ENCODE measurements around the gene CUTA.

Gene CUTA

DNA sequence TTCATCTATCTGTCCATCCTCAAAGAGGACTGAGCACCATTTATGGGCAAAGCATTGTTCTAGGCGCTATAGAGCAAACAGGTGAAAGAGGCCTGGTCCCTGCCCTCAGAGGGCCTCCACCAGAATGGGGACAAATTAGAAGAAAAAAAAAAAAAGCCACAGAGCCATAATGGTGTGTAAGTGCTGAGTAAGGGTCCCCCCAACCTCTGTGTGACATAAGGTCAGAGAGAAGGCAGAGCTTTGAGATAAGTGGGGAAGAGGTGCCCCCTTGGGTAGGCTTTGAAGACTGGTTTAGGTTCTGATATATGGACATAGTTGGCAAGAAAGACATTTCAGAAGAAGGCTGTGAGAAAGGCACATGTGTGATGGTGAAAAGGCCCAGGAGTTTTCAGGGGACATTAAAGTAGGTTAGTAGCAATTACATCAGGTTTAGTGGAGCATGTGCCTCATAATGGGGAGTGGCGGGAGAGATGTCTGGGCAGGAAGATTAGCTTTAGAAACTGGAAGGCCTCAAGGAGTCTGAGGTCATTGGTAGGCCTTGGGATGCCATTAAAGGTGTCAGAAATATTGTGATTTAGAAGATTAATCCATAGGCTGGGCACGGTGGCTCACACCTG lies 21.2 kb upstream of the CUTA start:
- no peak for DNase-seq

DNA sequence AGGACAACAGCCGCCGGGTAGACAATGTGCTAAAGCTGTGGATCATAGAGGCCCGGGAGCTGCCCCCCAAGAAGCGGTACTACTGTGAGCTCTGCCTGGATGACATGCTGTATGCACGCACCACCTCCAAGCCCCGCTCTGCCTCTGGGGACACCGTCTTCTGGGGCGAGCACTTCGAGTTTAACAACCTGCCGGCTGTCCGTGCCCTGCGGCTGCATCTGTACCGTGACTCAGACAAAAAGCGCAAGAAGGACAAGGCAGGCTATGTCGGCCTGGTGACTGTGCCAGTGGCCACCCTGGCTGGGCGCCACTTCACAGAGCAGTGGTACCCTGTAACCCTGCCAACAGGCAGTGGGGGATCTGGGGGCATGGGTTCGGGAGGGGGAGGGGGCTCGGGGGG lies 19.8 kb upstream of the CUTA start:
- no peak for DNase-seq

DNA sequence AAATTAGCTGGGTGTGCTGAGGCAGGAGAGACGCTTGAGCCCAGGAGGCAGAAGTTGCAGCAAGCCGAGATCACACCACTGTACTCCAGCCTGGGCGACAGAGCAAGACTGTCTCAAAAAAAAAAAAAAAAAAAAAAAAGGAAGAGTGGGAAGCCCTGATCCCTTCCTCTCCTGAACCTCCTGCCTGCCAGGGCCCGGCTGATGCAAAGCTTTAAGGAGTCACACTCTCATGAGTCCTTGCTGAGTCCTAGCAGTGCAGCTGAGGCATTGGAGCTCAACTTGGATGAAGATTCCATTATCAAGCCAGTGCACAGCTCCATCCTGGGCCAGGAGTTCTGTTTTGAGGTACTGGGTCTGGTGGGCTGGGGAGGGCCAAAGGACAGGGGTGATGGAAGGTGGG lies 17.1 kb upstream of the CUTA start:
- no peak for DNase-seq

DNA sequence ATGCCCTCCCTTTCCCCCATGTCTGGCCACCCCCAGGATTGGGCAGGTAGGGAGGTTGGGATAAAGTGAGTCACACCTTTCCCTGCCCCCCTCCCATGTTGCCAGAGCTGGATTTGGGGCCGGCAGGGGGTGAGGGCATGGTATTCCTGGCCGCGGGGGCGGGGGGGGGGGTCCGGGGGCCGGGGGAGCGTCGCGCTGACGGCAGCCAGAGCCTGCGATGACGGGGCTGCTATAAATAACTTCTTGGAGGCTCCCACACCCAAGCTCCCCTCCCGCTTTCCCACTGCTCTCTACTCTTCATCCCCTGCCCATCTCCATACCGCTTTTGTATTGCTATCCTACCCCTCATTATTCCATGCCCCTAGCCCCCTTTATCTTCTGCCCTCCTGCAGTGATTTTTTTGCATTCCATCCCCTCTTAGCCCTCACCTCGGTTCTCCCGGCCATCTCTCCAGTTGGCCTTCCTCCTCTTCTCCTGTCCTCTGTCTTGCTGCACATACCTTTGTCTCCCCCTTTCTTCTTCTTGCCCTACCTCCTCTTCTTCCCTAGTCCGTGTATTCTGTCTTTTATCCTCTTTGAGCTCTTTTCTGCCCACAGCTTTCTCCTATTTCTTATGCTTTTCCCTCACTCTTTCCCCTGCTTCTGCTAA lies 15.8 kb upstream of the CUTA start:
- no peak for DNase-seq

DNA sequence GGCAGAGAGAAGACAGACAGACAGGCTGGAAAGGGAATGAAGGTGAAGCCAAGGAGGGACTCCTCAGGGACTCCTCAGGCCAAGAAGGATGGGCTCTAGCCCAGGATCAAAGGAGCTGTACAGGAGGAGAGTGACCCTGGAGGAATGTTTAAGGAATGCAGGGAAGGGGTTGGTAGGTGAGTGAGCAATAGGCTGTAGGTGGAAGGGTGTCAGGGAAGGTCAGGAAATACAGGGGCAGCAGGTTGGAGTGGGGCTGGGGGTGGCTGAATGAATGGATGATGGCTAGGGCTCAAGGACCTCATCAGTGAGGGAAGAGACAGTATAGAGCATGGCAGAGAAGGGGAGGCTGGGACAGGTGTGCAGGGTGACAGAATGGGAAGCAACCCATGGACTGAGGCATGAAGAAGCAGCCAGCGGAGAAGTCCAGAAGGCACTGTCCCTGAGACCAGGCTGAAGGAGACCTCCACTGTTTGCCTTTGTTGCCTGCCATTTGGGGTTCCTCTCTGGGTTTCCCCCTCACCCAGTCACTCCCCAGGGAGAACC lies 15.2 kb upstream of the CUTA start:
- no peak for DNase-seq

DNA sequence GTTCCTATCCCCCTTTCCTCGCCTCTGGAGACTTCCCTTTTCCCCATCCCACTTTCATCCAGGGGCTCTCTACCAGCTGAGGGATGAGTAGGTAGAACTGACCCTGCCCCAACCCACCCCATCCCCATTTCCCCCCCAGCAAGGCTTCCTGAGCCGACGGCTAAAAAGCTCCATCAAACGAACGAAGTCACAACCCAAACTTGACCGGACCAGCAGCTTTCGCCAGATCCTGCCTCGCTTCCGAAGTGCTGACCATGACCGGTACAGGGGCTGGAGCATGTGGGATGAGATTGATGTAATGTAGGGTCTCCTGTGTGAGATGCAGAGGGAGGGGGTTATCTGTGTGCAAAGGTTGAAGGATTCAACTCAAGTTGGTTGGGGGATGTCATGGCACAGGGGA lies 14.6 kb upstream of the CUTA start:
- no peak for DNase-seq

DNA sequence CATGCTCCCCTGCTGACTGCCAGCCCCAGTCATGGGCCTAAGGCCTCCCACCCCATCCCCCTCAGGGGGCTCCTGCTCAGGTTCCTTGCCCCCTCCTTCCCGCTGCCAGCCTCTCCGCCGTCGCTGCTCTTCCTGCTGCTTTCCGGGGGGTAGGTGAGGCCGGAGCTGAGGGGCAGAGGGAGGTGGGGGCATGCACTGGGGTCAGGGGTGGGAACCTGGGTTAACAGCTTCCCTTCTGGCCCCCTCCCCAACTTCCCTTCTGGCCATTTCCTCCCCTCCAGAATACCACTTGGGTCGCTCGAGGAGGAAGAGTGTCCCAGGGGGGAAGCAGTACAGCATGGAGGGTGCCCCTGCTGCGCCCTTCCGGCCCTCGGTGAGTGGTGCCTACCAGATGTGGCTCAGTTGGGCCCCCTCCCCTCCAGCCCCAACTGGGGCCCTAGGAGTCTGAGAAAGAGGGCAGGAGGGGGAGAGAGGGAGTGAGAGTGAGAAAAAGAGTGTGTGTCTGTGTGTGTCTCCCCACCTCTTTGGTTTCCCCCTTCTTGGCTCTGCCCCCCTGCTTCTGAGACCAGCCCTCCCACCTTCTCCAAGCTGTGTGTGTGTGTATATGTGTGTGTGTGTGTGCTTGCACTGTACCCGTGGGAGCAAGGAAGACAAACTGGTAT lies 14.1 kb upstream of the CUTA start:
- DNase-seq = no peak

DNA sequence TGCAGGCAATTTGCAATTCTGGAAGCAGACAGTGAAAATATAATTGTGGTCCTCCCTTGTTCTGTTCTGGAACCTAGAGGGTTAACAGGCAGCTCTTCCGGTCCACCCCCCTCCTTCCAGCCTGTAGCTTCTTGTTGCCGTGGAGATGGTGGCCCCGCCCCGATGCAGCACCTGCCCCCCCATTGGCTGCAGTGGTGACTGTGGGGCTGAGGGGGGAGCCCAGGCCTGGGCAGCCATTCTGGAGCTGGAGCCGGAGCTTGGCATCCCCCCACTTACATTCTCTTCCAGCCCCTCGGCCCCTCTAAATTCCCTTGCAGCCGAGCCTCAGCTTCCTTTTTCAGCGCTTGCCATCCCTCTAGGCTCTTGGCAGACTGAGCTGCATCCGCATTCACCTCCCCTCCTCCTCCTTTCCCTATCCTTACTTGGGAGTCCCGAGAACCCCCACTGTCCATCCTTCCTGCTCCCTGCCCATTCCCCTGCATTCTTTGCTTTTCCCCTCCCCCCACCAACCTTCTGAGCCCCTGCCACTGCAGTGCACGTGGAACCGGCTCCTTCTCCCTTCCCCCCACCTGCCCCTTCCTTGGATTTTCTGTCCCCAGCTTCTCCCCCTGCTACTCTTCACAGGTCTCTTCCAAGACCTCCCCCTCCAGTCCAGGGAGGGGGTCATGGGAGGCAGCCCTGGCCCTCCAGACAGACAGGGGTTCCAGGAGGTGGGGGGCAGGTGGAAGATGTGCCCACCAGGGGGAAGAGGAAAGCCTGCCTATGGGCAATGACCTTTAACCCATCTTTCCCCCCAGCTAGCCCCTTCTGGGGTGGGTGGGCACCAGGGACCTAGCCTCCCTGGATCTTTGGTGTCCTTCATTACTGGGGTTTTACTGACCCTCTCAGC lies 13.3 kb upstream of the CUTA start:
- peak; percentile 39 for DNase-seq

DNA sequence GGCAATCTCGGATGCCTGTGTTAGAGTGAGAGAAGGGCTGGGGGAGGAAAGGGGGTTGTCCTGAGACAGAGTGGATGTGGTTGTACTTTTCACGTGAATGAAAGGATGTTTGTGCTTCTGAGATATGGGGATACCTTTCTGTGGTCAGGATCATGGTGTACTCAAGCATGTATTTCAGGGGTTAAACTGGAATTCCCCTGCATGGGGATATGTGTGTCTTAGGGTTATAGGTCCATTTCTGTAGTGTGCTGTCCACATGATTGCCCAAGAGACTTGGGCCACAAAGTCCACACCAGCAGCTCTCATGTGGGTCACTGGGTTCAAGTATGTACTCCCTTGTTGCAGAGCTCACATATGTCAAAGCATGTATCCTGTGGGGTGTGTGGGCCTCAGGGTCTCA lies 12.4 kb upstream of the CUTA start:
- DNase-seq = no peak

DNA sequence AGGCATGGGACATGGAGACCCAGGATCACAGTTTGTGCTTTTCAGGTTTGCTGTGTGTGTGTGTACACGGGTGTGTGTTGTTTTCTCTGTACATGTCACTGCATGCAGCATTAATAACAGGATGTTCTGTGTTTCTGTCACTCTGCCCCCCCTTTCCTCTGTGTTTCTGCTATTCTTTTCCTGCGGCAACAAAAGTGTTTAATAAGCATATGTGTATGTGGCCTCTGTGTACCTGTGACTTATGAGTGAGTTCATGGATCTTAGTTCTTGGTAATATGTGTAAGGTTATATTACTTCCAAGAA lies 11.8 kb upstream of the CUTA start:
- no peak for DNase-seq

DNA sequence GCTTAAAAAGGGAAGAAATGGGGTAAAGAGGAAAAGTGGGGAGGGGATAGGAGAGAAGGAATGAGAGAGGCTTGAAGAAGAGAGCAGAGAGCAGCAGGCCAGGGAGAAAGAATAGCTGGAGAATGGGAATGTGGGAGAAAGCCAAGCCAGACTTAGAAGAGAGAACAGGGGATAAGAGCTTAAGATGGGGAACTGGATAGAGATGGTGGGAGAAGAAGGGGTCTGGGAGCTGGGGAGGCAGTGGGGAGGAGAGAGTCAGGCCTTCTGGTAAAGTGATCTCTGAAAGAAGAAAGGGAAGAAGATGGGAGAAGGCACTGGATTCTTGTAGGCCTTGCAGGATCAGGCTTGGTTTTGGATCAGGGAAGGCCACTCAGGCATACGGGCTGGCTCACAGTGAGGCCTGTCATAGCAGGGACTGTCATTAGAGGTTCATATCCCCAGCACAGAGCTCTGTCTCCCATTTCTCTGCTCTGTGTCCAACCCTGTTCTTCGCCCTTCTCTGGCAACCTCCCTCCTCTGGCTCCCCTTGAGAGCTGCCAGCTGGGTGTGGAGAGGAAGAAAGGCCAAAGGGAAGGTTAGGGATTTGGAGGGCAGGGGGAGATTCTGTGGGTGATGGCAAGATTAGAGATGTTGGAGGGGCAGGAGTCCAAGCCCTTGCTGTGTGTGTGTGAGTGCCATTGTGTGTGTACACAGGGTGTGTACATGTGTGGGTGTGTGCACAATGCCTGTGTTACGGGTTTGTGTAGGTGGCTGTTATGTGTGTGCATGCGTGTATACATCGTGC lies 11.3 kb upstream of the CUTA start:
- no peak for DNase-seq

DNA sequence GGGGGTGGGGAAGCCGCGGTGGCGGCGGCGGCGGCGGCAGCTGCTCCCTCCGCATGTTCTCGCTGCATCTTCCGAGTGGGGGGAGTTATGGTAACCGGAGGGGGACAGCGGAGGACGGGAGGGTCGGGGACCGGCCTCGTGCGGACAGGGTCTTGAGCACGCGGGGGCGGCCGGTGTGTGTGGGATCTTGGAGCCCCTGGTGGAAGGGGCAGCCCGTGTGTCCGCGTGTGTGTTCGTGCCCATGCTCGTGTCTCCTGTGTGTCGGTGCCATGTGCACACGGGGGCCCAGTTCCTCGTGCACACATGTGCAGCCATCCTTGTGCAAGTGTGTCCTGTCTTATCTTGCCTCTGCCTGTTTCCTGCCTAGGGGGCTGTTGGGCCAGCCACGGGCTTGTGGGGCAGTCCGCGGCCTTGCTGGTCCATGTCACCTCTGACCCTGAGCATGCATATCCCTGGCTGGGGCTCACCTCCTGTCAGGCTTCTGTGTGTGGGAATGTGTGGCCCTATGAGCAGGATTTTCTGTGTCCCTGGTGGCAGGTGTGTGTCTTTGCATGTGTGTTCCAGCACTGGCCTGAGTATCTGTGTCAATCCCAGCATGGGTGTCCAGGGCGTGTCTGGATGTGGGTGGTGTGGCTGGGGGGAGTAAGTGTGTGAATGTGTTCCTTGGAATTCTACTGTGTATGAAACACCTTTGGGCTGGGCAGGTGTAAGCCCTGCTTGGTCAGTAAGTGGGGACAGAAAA lies 10.5 kb upstream of the CUTA start:
- no peak for DNase-seq

DNA sequence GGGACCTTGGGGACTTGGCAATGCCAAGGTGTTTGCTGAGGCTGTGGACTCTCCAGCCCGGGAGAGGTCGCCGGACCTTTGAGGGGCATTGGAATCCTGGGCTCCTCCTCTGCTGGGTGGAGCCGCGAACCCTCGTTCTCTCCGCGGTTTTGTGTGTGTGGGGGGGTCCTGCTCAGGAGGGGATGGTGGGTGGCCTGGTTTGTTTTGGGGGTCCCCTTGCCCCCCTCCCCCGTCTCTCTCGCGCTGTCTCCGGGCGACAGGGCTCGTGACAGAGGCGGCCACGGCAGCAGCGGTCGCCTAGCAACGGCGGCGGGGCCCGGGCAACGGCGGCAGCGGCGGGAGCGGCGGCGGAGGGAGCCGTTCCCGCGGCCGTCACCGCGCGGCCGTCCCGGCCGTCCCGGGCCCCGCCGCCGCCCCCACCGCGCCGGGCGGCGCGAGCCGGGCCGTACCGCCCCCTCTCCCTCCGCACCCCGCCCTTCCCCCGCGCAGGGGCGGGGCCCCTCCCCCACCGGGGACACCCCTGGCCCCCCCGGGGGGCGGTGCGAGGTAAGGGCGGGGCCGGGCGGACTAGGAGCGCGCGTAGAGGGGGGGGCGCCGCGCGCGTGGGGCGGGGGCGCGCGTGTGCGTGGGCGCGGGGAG lies 9.8 kb upstream of the CUTA start:
- peak; percentile 15 for DNase-seq

DNA sequence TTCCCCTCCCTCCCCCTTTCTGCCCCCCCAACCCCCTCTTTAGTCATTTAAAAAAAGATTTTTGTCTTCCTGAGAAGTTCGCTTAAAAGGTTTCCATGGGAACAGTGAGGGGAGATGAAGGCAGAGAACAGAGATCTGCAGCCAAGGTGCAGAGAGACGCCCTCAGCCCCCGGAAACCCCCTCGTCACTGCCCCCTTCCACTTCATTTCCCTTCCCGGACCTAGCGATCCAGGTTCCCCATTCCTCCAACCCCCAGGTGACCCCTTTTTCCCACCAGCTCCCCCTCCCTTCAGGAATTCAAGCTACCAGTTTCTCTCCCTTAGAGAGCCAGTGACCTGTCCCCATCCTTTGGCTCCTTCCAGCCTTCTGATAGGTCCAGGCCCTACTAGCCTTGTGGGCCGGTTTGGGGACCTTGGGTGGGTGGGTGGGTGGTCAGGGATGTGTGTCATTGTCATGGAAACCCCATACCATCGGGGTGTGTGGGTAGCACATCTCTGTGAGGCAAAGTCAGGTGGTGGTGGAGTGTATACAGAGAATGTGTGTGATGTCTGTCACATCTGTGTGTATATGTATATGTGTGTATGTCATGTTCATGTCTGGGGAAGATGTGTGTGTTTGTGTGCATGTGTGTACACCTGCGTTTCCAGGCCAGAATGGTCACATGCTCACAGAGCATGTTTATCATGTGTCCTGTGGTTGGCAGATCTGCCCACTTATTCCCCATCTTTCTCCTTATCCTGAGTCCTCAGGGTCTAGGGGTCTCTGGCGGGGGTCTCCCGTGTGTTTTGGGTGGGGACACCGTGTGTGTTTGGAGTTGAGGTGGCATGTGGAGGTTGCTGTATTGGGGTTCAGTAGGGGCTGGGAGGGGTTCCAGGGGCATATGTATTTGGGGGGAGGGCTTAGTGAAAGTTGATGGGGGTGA lies 8.9 kb upstream of the CUTA start:
- DNase-seq = no peak

DNA sequence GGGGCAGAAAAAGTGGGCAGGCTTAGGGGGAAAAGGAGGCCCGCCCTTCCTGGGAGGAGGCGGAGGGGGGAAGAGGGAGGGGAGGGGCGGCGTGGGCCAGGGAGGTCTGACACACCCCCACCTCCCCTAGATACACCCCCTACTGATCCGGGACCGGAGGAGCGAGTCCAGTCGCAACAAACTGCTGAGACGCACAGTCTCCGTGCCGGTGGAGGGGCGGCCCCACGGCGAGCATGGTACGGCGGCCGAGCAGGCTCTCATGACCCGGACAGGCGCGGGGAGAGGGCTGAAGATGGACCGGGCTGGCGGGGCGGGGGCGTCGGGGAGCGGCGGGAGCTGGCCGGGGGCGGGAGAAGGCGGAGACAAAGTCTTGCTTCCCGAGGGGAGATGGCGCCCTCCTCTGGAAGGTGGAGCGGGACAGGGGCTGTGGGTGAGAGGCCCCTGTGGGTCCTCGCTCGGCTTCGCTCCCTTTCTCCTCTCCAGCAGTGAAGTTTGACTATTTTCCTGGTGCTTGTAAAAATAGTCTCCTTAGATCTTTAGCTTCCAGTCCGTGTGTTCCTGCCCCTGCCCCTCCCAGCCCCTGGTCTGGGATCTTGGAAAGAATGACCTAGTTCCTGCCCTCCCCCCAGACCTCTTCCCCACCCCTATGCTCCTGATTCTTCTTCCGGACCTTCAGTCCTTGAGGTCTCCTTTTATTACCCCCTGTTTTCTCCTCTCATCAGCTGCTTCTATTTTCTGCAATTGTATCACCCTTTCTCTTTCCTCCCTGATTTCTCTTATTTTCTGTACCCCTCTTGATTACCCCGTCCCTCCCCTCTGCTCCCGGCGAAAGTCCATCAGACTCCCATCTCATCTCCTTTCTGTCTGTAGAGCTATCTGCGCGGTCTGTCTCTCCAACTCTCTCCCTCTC lies 8.0 kb upstream of the CUTA start:
- peak; percentile 76 for DNase-seq

DNA sequence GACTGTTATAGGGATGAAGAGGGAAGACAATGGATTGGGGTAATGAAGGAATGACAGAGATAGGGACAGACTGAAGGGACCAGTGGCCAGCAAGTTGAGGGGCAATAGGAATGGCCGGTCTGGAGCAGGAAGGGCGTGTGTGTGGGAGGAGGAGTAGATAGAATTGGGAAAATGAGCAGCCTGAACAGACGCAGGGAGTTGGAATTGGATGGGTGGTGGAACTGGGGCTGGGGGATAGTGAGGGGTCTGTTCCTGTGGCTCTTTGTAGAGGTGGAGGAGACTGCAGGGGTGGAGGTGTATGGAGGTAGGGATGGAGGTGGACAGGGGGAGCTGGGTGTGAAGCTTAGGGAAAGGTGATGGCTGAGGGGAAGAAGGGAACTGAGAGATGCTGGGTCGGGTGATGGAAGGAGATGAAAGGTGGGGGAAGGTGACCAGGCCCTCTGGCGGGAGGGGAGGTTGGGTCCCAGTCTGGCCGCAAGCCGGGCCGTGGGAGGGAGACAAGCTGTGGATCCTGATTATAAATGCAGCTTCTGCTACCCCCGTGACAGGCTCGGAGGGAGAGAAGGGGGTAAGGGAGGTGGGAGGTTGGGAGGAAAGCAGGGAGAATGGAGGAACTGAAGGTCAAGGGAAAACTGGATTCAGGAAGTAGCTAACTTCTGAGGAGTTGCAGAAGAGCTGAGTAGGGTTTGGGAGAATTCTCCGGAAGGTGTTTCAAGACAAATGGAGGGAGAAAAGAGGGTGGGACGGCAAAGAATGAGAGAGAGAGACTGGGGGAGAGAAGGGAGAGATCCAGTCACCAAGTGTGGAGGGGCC lies 7.2 kb upstream of the CUTA start:
- no peak for DNase-seq

DNA sequence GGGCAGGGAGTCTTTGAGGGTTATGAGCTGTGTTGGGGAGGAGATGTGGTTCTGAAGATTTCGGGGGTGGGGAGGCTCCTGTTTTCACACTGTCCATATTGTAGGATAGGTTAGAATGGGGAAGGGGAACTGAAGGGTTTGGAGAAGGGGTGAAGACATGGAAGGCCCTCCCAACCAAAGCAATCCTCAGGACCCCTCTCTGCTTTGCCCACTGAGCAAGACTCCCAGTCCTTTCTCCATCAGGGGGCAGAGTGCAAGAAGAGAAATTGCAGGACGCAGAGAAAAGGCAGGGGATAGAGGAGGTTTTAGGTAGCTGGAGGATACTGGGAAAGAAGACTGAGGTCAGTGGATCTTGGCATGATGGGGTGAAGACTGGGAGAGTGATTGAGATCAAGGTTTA lies 5.9 kb upstream of the CUTA start:
- no peak for DNase-seq

DNA sequence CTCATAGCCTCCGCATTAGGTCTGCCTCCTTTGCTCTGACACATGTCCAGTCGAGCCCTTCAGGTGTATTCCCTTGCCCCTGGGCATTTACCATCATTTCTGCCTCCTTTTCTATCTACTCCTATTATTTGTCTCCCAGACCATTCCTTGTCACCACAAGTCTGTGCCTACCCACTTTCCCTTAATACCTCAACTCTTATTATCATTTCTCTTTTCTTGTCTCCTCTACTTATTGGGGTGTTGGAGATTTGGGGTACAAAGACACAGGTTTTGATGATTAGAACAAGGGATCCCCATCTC lies 3.4 kb upstream of the CUTA start:
- no peak for DNase-seq

Data from NCI-H2029 (cell line).